ENCODE measurements around the gene RUNDC3A.
"Not testable (repeated sequence)": the region's sequence is repeated elsewhere in the genome, so short reads cannot be mapped to it uniquely, and the experiment has no call there.

Gene RUNDC3A

DNA sequence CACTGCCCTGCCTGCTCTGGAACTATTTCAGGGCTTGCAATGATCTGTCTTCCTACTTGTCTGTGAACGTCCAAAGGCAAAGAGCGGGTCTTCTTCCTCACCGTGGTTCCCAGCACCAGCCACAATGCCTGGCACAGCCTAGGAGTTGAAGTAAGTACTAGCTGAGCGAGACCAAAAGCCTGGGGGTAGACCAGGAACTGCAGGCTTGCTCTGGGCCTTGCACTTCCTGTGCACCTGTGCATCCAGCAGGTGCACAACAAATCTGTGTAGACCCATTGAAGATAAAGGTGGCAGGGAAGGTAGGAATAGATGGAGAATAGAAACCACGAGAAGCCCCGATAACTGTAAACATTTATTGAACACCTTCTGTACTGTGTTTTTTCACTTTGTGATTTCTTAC is 50.6 kb downstream of the RUNDC3A start:
- no peak for DNase-seq (ENCODE audit: low spot score)

- DNase-seq (ENCODE audit: low spot score) = no peak
Observed at GRCh38 chr17:44359458-44360143, 51.2 kb downstream of the RUNDC3A start.

DNA sequence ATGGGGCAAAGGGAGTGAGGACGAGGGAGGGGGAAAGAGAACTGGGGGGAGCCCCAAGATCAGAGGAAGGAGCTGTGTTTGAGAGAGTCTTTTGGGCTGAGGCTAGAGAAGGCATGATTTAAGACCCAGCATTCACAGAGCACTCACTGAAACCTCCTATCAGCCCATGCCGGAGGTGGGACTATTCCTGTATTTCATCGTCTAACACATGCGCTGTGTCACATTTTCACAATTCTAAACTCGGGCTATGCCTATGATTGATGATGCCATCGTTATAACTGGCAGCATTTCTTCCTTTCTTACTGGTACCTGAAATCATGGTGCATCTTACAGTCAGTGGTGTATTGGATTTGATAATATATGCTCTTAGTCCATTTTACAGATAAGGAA is 51.7 kb downstream of the RUNDC3A start:
- DNase-seq (ENCODE audit: low spot score) = no peak

DNA sequence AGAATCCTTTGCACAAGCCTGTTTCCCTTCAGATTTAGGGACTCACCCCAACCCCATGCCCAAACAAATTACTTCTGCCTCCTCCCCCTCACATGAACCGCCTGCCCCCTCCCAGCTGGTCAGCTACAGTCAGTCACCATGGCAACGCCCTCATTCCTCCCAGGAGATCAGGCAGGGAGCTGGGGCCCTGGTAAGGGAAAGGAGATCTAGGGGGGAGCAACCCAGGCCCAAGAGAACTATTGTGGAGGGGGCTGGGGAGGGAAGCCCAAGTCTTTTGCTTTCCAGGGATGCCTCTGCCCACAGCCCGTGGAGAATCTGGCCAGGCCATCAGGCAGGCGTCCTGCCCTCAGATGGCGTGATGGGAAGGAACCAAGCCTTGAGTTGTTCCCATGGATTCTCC is 52.4 kb downstream of the RUNDC3A start:
- DNase-seq (ENCODE audit: low spot score) = no peak

- no peak for DNase-seq (ENCODE audit: low spot score)
Observed at GRCh38 chr17:44361292-44362260, 53.2 kb downstream of the RUNDC3A start.

DNA sequence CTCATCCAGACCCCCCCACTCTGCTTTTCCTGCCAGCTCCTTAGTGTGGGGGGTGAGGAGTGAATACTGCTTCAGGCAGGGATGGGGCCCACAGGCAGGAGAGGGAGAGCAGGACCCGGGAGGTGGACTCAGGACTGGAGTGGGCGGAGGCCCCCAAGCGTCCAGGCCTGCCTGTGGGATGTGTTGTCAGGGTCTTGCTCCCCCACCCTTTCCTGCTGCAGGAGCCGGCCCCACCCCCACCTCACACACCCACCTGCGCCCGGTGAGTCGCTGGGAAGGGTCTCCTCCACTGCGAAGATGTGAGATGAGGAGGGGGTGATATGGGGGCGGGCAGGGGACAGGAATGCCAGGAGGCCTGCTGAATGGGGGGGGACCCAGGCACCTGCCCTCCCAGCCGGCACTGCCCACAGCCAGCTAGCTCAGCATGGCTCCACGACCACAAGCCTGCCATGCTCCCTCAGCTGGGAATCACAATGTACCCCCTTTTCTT is 54.1 kb downstream of the RUNDC3A start:
- no peak for DNase-seq (ENCODE audit: low spot score)

GRCh38 chr17:44362949-44363612 is 54.7 kb downstream of the RUNDC3A start:
- no peak for DNase-seq (ENCODE audit: low spot score)

GRCh38 chr17:44363613-44364159 is 55.3 kb downstream of the RUNDC3A start, which contains the start of gene FAM171A2:
Gene FAM171A2 (minus strand): TSS chr17:44363853. CDS start chr17:44363714, 139 bp downstream.
- DNase-seq (ENCODE audit: low spot score) = peak; percentile 71

GRCh38 chr17:44365051-44365450 is 56.6 kb downstream of the RUNDC3A start:
- DNase-seq (ENCODE audit: low spot score) = not testable (repeated sequence)

DNA sequence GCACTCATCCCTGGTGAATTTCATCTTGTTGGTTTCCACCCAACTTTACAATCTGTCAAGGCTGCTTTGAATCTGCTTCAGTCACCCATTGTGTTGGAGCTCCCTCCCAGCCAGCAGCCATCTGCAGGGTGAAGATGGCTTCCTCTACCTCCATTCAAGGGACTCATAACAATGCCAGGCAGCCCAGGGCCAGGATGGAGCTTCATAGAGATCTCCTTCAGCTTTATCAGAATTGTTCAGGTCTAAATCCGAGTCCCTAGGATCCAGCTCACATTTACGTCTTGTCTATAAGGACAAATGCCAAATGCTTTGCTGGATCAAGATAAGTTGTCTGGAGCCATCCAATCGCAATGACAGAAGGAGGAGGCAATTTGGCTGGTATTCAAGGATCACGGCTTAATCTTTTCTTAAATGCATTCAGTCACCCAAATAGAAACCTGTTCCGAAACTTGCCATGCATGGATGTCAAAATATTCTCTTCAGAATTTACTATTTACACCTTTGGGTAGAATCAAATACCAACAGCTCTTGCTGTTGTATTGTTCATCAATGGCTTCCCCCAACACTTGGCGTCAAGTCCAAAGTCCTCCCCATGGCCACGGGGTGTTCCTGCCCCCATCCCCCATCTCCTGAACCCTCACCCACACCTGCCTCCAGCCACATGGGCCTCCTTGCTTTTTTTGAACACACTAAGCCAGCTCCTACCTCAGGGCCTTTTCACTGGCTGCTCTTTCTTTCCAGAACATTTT is 59.0 kb downstream of the RUNDC3A start:
- DNase-seq (ENCODE audit: low spot score) = no peak
